OCI-LY7 (cell line): ENCODE results near the gene SRD5A3.

Experiments used
- EZH2phosphoT487 ChIP-seq: fragments of 200-600 bp; sonication (generic); IDR thresholded peaks from 2 replicates; pipeline ENCODE4 v1.6.1; 2018; ENCODE audit warnings: low read depth, borderline replicate concordance, mild to moderate bottlenecking, mixed run types, antibody characterized with exemption, low read length, moderate library complexity, mixed read lengths
- TF ChIP-seq, protein P1 (sequence below): fragments of 200-600 bp; sonication (generic); conservative IDR thresholded peaks from 2 replicates; pipeline ENCODE4 v1.5.1; 2014; ENCODE audit warnings: mild to moderate bottlenecking, antibody characterized with exemption, low read length, moderate library complexity, mixed read lengths

GRCh38 chr4:55308071-55308470, 38.0 kb upstream of the SRD5A3 start:
- TF ChIP-seq, protein P1, sequence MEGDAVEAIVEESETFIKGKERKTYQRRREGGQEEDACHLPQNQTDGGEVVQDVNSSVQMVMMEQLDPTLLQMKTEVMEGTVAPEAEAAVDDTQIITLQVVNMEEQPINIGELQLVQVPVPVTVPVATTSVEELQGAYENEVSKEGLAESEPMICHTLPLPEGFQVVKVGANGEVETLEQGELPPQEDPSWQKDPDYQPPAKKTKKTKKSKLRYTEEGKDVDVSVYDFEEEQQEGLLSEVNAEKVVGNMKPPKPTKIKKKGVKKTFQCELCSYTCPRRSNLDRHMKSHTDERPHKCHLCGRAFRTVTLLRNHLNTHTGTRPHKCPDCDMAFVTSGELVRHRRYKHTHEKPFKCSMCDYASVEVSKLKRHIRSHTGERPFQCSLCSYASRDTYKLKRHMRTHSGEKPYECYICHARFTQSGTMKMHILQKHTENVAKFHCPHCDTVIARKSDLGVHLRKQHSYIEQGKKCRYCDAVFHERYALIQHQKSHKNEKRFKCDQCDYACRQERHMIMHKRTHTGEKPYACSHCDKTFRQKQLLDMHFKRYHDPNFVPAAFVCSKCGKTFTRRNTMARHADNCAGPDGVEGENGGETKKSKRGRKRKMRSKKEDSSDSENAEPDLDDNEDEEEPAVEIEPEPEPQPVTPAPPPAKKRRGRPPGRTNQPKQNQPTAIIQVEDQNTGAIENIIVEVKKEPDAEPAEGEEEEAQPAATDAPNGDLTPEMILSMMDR = no peak
- no peak for TF ChIP-seq EZH2phosphoT487
